CD4-positive, alpha-beta T cell treated with Interleukin-17A for 1 hour (primary cell): ENCODE measurements around the gene FTCDNL1.

ENCODE experiments used
- DNase-seq: peaks from one replicate; pipeline ENCODE4 v3.0.0-alpha.2; 2020

FTCDNL1 gene

DNA sequence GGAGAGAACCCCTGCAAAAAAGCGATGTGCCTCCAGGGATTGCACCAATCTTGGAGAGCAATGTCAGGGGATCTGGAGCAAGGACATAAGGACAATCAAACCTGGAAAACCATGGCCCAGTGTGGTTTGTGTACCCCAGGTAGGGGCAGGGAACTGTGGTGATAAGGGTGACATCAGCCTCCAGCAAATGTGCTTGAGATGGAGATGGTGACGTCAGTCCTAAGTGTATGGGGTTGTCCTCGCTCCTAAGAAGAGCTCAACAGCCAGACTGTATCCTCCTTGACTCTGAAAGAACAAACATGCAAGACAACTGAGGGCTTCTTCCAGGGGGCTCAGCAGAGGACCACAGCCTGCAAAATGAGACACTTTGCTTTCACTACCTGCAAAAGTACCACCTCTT, 71.4 kb downstream of the FTCDNL1 start:
- DNase-seq = no peak

DNA sequence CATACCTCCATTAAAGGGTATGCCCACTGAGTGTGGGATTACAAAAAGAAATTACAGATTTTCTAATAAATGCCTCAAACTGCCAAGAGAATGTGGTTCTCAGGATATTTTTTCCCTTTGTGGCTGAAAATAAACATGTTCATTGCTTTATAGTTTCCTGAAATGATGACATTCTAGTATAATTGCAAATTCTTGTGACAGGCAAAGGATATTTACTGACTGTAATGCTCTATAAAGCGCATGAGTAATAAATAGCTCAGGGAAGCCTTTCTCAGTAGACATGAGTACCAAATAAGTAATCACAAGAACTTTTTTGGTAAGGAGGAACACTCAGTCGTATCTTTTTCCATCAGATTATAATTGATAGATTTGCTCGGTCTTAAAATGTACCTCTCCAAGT, 72.3 kb downstream of the FTCDNL1 start:
- DNase-seq = no peak

DNA sequence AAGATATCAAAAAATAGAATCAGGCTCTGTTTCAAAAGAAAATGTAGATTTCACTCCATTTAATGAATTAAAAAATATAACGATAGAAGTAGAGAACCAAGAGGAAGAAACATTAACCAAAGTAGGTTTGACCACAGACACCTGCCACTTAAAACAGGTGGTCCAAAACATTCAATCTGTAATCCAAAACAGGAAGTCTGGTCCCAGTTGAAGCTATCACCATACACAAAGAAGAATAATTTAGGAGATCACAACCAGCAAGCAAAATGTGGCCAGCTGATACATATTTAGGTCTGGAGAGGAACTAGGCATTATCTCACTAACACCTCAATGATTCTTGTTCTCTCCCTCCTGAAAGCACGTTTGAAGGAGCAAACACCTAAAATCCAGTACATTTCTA, 73.1 kb downstream of the FTCDNL1 start:
- no peak for DNase-seq

DNA sequence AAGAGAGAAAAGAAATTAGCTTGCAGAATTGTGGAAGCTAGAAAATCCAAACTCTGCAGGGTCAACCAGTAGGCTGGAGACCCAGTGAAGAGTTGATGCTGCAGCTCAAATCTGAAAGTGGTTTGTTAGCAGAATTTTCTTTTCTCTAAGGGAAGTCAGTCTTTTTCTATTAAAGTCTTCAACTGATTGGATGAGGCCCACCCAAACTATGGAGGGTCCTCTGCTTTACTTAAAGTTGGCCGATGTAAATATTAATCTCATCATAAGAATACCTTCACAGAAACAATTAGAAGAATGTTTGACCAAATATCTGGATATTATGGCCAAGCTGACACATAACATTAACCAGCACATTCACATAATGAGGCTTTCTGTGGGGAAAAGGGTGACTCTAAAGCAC, 73.7 kb downstream of the FTCDNL1 start:
- DNase-seq = no peak

DNA sequence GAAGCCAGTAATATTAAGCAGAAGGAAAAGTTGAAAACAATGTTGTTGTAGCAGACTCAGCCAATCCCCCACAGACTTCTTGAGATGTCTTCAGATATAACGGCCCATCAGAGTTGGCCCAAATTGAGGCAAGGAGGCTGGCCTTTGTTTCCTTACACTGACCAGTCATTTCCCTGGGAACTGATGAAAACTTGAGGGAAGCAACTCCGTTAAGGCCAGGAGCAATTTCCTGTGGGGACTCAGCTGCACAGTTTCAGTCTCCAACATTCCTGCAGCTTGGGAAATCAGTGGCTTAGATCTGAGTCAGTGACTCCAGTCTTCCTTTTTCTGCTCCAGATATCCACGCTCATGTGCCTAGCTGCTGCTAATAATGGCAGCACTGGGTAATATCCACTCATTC, 75.7 kb downstream of the FTCDNL1 start:
- no peak for DNase-seq

DNA sequence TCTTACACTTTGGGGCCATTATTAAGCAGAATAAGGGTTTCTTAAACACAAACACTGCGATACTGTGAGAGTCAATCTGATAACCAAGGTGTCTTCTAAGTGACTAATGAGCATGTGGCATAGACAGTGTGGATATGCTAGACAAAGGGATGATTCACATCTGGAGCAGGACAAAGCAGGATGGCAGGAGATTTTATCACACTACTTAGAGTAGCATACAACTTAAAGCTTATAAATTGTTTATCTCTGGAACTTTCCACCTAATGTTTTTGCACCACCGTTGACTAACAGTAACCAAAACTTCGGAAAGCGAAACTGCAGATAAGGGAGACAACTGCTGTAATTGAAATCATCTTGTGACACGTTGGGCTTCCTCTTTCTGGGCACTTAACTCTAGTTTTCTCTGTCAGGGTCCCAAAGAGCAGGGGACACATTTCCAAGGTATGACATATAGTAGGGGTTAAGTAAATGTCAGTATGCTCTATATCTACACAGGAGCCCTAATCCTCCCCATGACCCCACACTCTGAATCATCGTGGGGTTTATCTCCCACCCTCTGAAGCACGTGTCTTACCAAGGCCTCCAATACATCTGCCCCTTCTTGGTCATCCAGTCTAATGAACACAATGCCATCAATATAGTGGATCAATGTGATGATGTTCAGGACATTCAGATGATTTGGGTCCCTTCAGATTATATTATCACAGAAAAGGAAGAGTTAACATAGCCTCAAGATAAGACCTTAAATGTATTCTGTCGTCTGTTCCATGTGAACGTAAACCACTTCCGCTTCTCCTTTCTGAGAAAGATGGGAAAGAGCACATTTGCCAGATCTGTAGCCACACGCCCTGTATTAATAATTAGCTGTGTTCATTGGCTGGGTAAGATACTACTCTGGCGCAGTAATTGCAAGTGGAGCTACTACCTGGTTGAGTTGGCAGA, 78.7 kb downstream of the FTCDNL1 start:
- DNase-seq = no peak

- no peak for DNase-seq
Observed at GRCh38 chr2:199770716-199771115, 80.3 kb downstream of the FTCDNL1 start.

DNA sequence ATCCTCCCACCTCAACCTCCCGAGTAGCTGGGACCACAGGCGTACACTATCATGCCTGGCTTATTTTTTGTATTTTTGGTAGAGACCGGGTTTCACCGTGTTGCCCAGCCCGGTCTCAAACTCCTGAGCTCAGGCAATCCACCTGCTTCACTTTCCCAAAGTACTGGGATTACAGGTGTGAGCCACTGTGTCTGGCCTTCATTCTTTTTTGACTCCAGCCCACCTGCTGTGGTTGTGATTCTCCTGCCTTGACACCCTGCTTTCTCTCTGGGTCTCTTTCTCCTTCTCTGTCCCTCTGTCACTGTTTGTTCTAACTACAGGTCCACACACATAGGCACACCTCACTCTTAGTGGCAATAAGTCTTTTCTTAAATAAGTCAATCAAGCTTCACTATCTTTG, 85.3 kb downstream of the FTCDNL1 start:
- no peak for DNase-seq

- DNase-seq = no peak
Observed at GRCh38 chr2:199764273-199764800, 86.7 kb downstream of the FTCDNL1 start.

- DNase-seq = no peak
Observed at GRCh38 chr2:199762963-199763362, 88.0 kb downstream of the FTCDNL1 start.

DNA sequence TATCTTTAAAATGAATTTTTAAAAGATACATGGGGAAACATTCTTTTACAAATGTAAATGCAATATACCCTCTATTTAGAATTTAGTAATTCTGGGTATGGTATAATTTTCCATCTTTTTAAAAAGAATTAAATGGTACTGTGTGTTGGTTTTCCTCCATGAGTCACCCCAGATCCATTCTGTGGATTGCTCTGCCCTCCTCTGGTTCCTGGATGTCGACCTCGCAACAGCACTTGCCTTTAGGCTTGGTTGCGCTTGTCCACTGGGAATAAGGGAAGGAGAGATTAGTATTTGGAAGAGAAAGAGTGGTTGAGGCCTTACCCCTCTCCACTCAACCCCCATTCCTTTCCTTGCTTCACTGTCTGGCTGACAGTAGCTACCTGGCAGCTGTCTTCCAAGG, 90.4 kb downstream of the FTCDNL1 start:
- DNase-seq = no peak

- no peak for DNase-seq
Observed at GRCh38 chr2:199757233-199757870, 93.6 kb downstream of the FTCDNL1 start.

GRCh38 chr2:199756743-199757142, 94.2 kb downstream of the FTCDNL1 start:
- DNase-seq = no peak

- DNase-seq = no peak
Observed at GRCh38 chr2:199756211-199756610, 94.8 kb downstream of the FTCDNL1 start.

- no peak for DNase-seq
Observed at GRCh38 chr2:199754766-199755165, 96.2 kb downstream of the FTCDNL1 start.

GRCh38 chr2:199751492-199752120, 99.4 kb downstream of the FTCDNL1 start:
- no peak for DNase-seq

GRCh38 chr2:199749571-199749970, 101.4 kb downstream of the FTCDNL1 start:
- DNase-seq = no peak

DNA sequence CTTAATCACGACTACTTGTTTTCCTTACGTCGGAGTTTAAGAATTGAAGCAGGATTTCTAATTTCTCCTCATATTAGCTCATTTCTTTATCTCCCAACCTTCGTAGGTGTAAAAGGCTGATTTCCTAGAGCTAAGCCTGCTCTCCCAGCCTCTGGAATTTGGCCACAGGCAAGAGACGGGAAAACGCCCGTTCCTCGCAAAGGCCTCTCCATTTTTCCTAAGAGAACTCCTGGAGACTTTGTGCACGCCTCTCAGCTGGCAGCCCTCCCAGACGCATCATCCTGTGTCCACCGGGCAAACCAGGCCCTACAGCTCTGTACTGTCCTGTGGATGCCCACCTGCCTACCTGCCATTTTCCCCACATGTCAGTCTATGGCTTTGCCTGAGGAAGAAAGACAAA, 106.3 kb downstream of the FTCDNL1 start:
- DNase-seq = no peak

DNA sequence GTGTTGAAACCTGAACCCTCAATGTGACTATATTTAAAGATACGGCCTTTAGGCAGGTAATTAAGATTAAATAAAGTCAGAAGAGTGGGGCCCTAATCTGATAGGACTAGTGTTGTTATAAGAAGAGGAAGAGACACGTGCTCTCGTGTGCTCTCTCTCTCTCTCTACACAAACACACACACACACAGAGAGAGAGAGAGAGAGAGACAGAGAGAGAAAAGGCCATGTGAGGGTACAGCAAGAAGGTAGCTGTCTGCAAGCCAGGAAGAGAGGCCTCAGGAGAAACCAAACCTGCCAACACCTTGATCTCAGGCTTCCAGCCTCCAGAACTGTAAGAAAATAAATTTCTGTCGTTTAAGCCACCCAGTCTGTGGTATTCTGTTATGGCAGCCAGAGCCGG, 106.7 kb downstream of the FTCDNL1 start:
- no peak for DNase-seq

DNA sequence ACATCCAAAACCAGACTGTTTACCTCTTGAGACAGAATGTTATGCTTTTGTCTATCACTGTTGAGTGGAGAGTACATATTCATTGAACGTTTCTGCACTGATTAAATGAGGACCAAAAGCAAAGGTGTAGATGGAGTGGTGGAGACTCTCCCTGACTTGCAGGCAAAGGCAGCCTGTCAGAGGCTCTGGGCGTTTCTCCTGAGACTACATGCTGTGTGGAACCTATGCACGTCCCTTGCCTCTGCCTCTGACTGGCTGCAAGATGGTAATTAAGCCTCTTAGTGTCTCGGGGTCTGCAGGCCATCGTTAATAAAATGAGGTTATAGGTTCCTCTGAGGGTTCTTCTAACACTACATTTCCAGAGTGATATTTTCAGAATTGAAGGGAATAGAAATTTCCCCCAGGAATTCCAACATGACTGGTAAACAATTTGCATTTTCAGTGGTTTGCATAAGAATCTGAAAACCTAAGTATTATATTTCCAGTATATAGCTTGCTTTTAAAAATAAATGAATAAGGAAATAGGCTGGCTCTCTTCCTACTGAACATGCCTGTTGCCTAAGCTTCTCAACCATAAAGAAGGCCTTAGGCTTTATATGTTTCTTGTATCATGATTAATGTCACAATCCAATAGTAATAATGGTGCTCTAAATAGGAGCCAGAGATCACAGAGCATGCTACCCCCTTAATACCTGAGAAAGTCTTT, 107.4 kb downstream of the FTCDNL1 start:
- no peak for DNase-seq

DNA sequence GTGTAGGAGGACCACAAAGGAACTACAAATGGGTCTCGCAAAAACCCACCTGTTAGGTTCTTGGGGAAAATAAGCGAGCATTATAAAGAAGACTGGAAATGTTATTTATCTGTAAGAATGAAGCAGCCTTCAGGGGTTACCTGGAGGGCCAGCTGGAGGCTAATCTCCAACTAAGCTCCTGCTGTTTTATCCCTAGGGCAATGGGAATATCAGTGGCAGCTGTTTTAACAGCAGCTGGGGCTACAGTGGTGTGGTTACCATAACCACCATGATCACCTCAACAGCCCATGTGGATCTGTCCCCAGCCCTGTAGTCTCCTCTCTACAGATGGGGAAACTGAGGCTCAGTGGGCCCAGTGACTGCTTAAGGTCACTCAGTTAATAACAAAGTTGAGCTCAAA, 108.1 kb downstream of the FTCDNL1 start:
- DNase-seq = no peak

DNA sequence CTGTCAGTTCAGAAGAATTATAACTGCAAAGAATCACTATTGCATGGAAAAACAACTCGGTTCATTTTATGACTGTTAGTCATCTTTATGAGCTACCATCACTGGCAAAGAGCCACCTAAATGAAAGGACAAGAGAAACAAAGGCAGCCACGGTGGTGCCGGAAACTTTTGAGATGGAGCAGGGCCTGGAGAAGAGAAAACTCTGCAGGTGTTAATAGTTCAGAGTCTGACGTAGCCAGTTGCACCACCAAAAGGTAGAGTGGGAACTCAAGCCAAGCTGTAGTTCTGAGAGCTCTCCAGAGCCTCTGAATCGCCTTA, 110.9 kb downstream of the FTCDNL1 start:
- DNase-seq = no peak

- DNase-seq = peak; percentile 50
Observed at GRCh38 chr2:199739413-199740110, 111.4 kb downstream of the FTCDNL1 start.
